RKO (cell line): ENCODE results near the gene FAM174C.
A peak's percentile ranks its signal among the peaks of the same experiment; 100 is the strongest.

Source experiments
- DNase-seq: peaks from one replicate; pipeline ENCODE4 v3.0.0-alpha.2; 2016; ENCODE audit warnings: low spot score

Gene FAM174C

GRCh38 chr19:1261798-1262622 is 13.3 kb upstream of the FAM174C start:
- no peak for DNase-seq

GRCh38 chr19:1262623-1263123 is 12.7 kb upstream of the FAM174C start:
- DNase-seq = no peak

GRCh38 chr19:1263188-1263587 is 12.1 kb upstream of the FAM174C start:
- no peak for DNase-seq

GRCh38 chr19:1264801-1265614 is 10.3 kb upstream of the FAM174C start:
- peak; percentile 85 for DNase-seq

- peak; percentile 69 for DNase-seq
Observed at GRCh38 chr19:1265615-1266128, 9.7 kb upstream of the FAM174C start.

- peak; percentile 85 for DNase-seq
Observed at GRCh38 chr19:1266129-1266915, 9.0 kb upstream of the FAM174C start.

GRCh38 chr19:1266916-1267476 is 8.3 kb upstream of the FAM174C start:
- peak; percentile 45 for DNase-seq

GRCh38 chr19:1267477-1268225 is 7.7 kb upstream of the FAM174C start:
- DNase-seq = no peak

- no peak for DNase-seq
Observed at GRCh38 chr19:1268226-1269064, 6.9 kb upstream of the FAM174C start.

- DNase-seq = peak; percentile 98
Observed at GRCh38 chr19:1269065-1269477, 6.3 kb upstream of the FAM174C start, which contains the start of gene CIRBP. Gene CIRBP (plus strand): TSS chr19:1269332. CDS start chr19:1270934, 1,602 bp downstream.

GRCh38 chr19:1269478-1270212 is 5.7 kb upstream of the FAM174C start:
- peak; percentile 92 for DNase-seq

GRCh38 chr19:1270213-1270853 is 5.0 kb upstream of the FAM174C start:
- no peak for DNase-seq

GRCh38 chr19:1270854-1271527 is 4.3 kb upstream of the FAM174C start:
- DNase-seq = no peak

GRCh38 chr19:1271528-1272422 is 3.6 kb upstream of the FAM174C start:
- DNase-seq = no peak

- no peak for DNase-seq
Observed at GRCh38 chr19:1272423-1273262, 2.7 kb upstream of the FAM174C start.
